Breast epithelium (tissue), 3 donors: ENCODE data around the gene C12orf57.

ENCODE experiments used
- CTCF ChIP-seq, 3 donors: fragments of 450-650 bp; IDR thresholded peaks; one replicate each; pipeline ENCODE4 v1.5.1; 2016 to 2017; ENCODE audit warnings: antibody characterized with exemption in 3 of 3, mild to moderate bottlenecking in 3 of 3, moderate library complexity in 3 of 3
- POLR2A ChIP-seq: fragments of 450-650 bp; IDR thresholded peaks from one replicate; pipeline ENCODE4 v1.6.1; 2016; ENCODE audit warnings: antibody characterized with exemption, mild to moderate bottlenecking, moderate library complexity
- POLR2AphosphoS5 ChIP-seq, 3 donors: sonication (generic); formaldehyde crosslinking; IDR thresholded peaks; one replicate each; pipeline ENCODE4 v1.6.1; 2017; ENCODE audit warnings: antibody characterized with exemption in 3 of 3

GRCh38 chr12:6925540-6926279, 18.1 kb upstream of the C12orf57 start:
- TF ChIP-seq POLR2A, result peak; percentile 40
- peak in 2 of 3 donors; percentile 23 for TF ChIP-seq CTCF (IDR thresholded peaks at IDR 0.05)
- TF ChIP-seq POLR2AphosphoS5 (IDR thresholded peaks at IDR 0.05), result peak; percentile 40 to 70 (median 51)
